OCI-LY1 (cell line): ENCODE results near the gene CNN2.

Source experiments
- H2AFZ ChIP-seq: fragments of 200-600 bp; sonication (generic), shearing (Covaris generic); 2 replicates; pipeline ENCODE4 v1.6.0; 2014; ENCODE audit warnings: antibody characterized with exemption, mild to moderate bottlenecking, low read length
- H3F3A ChIP-seq: fragments of 200-600 bp; sonication (generic), shearing (Covaris generic); 2 replicates; pipeline ENCODE4 v1.6.0; 2014; ENCODE audit warnings: mild to moderate bottlenecking, antibody characterized with exemption, low read length, moderate library complexity; ENCODE audit not compliant: insufficient read depth
- H3K27ac ChIP-seq: fragments of 200-600 bp; sonication (generic); 2 replicates; pipeline ENCODE4 v1.5.1; 2014; ENCODE audit warnings: low read length, mixed run types, mild to moderate bottlenecking, low read depth; ENCODE audit not compliant: poor library complexity, severe bottlenecking
- H3K27me3 ChIP-seq: fragments of 200-600 bp; sonication (generic); 2 replicates; pipeline ENCODE4 v1.6.0; 2014; ENCODE audit warnings: antibody characterized with exemption, mild to moderate bottlenecking, low read length, moderate library complexity; ENCODE audit not compliant: insufficient read depth
- H3K36me3 ChIP-seq: fragments of 200-600 bp; sonication (generic); 2 replicates; pipeline ENCODE4 v1.6.1; 2014; ENCODE audit warnings: mild to moderate bottlenecking, antibody characterized with exemption, low read length, moderate library complexity, mixed read lengths; ENCODE audit not compliant: insufficient read depth
- H3K4me1 ChIP-seq: fragments of 200-600 bp; sonication (generic); 2 replicates; pipeline ENCODE4 v1.5.1; 2014; ENCODE audit warnings: mild to moderate bottlenecking, low read length, moderate library complexity; ENCODE audit not compliant: insufficient read depth, severe bottlenecking
- H3K4me2 ChIP-seq: fragments of 200-600 bp; sonication (generic), shearing (Covaris generic); 2 replicates; pipeline ENCODE4 v1.6.1; 2014; ENCODE audit warnings: low read length
- H3K4me3 ChIP-seq: fragments of 200-600 bp; sonication (generic); 2 replicates; pipeline ENCODE4 v1.5.1; 2014; ENCODE audit warnings: low read length, low read depth, mild to moderate bottlenecking, mixed read lengths; ENCODE audit not compliant: poor library complexity, severe bottlenecking
- H3K79me2 ChIP-seq: fragments of 200-600 bp; shearing (Covaris generic); 2 replicates; pipeline ENCODE4 v1.6.1; 2016; ENCODE audit warnings: mixed run types, low read length, mixed read lengths; ENCODE audit not compliant: insufficient read depth
- H3K9ac ChIP-seq: fragments of 200-600 bp; sonication (generic), shearing (Covaris generic); 2 replicates; pipeline ENCODE4 v1.6.1; 2014; ENCODE audit warnings: mild to moderate bottlenecking, low read length, mixed read lengths
- H3K9me2 ChIP-seq: fragments of 200-600 bp; sonication (generic), shearing (Covaris generic); 2 replicates; pipeline ENCODE4 v1.6.1; 2014; ENCODE audit warnings: low read depth, mild to moderate bottlenecking, low read length, mixed read lengths
- H3K9me3 ChIP-seq: fragments of 200-600 bp; shearing (Covaris generic); 2 replicates; pipeline ENCODE4 v1.6.1; 2014; ENCODE audit warnings: low read length, mixed read lengths
- H4K20me1 ChIP-seq: fragments of 200-600 bp; sonication (generic), shearing (Covaris generic); 2 replicates; pipeline ENCODE4 v1.6.0; 2016; ENCODE audit warnings: mild to moderate bottlenecking, low read length; ENCODE audit not compliant: insufficient read depth
- CTCF ChIP-seq: fragments of 200-600 bp; sonication (generic), shearing (Covaris generic); IDR thresholded peaks from 2 replicates; pipeline ENCODE4 v1.5.1; 2017; ENCODE audit warnings: mild to moderate bottlenecking, antibody characterized with exemption, low read length, moderate library complexity, mixed read lengths
- EZH2 ChIP-seq: fragments of 200-600 bp; sonication (generic), shearing (Covaris generic); IDR thresholded peaks from 2 replicates; pipeline ENCODE4 v1.8.0; 2017; ENCODE audit warnings: borderline replicate concordance, mixed run types, mild to moderate bottlenecking, antibody characterized with exemption, low read length, moderate library complexity, mixed read lengths

CNN2 gene

DNA sequence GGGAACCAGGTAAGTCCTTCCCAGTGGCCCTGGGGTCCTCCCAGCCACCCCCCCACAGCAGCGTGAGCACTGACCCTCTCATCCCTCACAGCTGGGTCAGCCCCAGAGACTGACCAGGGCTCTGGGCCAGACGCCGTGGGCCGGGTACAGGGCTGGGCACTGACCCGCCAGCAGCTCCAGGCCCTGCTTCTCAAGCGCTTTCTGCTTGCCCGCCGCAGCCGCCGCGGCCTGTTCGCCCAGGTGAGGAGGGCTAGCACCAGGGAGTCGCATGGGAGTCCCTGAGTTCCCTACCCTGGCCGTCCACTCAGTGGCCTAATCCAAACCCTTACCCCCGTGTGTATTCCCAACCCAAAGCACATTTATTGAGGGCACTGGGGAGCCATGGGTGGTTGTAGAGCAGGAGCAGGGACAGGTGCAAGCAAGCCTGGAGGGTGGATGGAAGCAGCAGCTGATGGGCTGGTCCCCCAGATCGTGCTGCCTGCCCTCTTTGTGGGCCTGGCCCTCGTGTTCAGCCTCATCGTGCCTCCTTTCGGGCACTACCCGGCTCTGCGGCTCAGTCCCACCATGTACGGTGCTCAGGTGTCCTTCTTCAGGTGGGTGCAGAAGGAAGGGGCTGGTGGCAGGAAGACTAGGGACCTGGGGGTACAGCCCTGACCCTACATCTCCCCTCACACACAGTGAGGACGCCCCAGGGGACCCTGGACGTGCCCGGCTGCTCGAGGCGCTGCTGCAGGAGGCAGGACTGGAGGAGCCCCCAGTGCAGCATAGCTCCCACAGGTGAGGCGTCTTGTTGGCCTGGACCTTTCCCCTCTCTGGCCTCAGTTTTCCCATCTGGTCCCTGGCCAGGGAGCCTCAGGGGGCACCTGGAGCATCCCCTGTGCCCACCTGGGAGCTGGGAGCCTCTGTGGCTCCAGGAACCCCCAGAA is 28.0 kb downstream of the CNN2 start:
- no peaks in the 10 kb centered on the region for H3K79me2 ChIP-seq
- H3K4me3 ChIP-seq = no peak overlapping the region
- no peaks in the 10 kb centered on the region for H3K27me3 ChIP-seq
- no peaks in the 10 kb centered on the region for H3F3A ChIP-seq
- H4K20me1 ChIP-seq = no peaks in the 10 kb centered on the region
- H3K36me3 ChIP-seq = peaks cover 38% of the 10 kb centered on the region; the same call in 1 of the 2 replicates
- H3K9me3 ChIP-seq = no peaks in the 10 kb centered on the region
- H3K4me2 ChIP-seq = no peak overlapping the region
- no peak overlapping the region for H2AFZ ChIP-seq
- H3K27ac ChIP-seq = no peak overlapping the region
- no peaks in the 10 kb centered on the region for H3K9me2 ChIP-seq
- TF ChIP-seq CTCF (no peak), EZH2 (no peak)
- H3K4me1 ChIP-seq = peaks cover 4% of the 10 kb centered on the region
- H3K9ac ChIP-seq = no peak overlapping the region

GRCh38 chr19:1055028-1055425 is 28.6 kb downstream of the CNN2 start:
- no peaks in the 10 kb centered on the region for H3K27me3 ChIP-seq
- H3K4me3 ChIP-seq = no peak overlapping the region
- peaks cover 43% of the 10 kb centered on the region; the same call in 1 of the 2 replicates for H3K36me3 ChIP-seq
- H3K79me2 ChIP-seq = no peaks in the 10 kb centered on the region
- no peak overlapping the region for H3K4me2 ChIP-seq
- TF ChIP-seq CTCF = no peak
- TF ChIP-seq EZH2 = no peak
- H3K27ac ChIP-seq = no peak overlapping the region
- H3K9me3 ChIP-seq = no peaks in the 10 kb centered on the region
- no peaks in the 10 kb centered on the region for H4K20me1 ChIP-seq
- no peak overlapping the region for H2AFZ ChIP-seq
- no peaks in the 10 kb centered on the region for H3F3A ChIP-seq
- no peak overlapping the region for H3K9ac ChIP-seq
- peaks cover 4% of the 10 kb centered on the region for H3K4me1 ChIP-seq
- no peaks in the 10 kb centered on the region for H3K9me2 ChIP-seq

DNA sequence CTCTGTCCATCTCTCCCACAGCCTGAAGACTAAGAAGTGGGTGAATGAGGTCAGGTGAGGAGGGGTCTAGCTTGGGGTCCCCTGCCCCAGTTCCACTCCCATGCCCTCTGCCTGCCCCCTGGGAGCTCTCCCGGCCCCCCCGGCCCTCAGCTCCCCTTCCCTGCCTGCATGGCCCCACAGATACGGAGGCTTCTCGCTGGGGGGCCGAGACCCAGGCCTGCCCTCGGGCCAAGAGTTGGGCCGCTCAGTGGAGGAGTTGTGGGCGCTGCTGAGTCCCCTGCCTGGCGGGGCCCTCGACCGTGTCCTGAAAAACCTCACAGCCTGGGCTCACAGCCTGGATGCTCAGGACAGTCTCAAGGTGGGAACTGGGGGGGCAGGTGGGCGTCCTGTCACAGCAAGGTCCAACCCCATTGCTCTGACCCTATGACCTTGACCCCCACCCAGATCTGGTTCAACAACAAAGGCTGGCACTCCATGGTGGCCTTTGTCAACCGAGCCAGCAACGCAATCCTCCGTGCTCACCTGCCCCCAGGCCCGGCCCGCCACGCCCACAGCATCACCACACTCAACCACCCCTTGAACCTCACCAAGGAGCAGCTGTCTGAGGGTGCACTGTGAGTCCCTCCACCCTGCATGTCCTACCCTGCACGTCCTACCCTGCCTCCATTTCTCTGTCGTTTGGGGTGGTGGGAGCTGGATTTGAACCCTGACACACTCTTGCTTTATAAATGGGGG is 29.6 kb downstream of the CNN2 start:
- Histone ChIP-seq H2AFZ (no peak overlapping the region), H3K27me3 (no peaks in the 10 kb centered on the region), H3K9me2 (no peaks in the 10 kb centered on the region), H3K9ac (no peak overlapping the region), H3F3A (no peaks in the 10 kb centered on the region), H4K20me1 (no peaks in the 10 kb centered on the region), H3K9me3 (no peaks in the 10 kb centered on the region), H3K4me3 (no peak overlapping the region), H3K4me2 (no peak overlapping the region), H3K79me2 (no peaks in the 10 kb centered on the region), H3K4me1 (peaks cover 4% of the 10 kb centered on the region), H3K27ac (no peak overlapping the region), H3K36me3 (peaks cover 43% of the 10 kb centered on the region; the same call in 1 of the 2 replicates)
- TF ChIP-seq CTCF (no peak), EZH2 (no peak)
